ENCODE measurements around the gene TRPM2. TPM values are rescaled to one million over a fixed set of nuclear protein-coding genes. Genes with fewer than 3 reads are reported as not detected.

The TRPM2 gene
- total RNA-seq, 2 donors from 2014 or later = 1.6 to 2.7 TPM

- Histone ChIP-seq H3K36me3 (no peaks in the 10 kb centered on the region), H3K27ac (no peak overlapping the region), H3K27me3 (replicated peaks; ENCODE audit: insufficient read depth) (peaks cover 3% of the 10 kb centered on the region), H3K9me3 (no peaks in the 10 kb centered on the region), H3K4me1 (replicated peaks) (no peaks in the 10 kb centered on the region), H3K4me3 (no peak overlapping the region)
- intact Hi-C loops (cut with DNase I) = no loop called here
- no peak for DNase-seq (ENCODE audit: low spot score)
- WGBS = 57% methylated on average over 24 of the region's 24 CpGs
- TF ChIP-seq POLR2AphosphoS5 (IDR thresholded peaks at IDR 0.05) (no peak), POLR2A (IDR thresholded peaks at IDR 0.05) (no peak)
- TF ChIP-seq, protein P1, sequence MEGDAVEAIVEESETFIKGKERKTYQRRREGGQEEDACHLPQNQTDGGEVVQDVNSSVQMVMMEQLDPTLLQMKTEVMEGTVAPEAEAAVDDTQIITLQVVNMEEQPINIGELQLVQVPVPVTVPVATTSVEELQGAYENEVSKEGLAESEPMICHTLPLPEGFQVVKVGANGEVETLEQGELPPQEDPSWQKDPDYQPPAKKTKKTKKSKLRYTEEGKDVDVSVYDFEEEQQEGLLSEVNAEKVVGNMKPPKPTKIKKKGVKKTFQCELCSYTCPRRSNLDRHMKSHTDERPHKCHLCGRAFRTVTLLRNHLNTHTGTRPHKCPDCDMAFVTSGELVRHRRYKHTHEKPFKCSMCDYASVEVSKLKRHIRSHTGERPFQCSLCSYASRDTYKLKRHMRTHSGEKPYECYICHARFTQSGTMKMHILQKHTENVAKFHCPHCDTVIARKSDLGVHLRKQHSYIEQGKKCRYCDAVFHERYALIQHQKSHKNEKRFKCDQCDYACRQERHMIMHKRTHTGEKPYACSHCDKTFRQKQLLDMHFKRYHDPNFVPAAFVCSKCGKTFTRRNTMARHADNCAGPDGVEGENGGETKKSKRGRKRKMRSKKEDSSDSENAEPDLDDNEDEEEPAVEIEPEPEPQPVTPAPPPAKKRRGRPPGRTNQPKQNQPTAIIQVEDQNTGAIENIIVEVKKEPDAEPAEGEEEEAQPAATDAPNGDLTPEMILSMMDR (IDR thresholded peaks at IDR 0.05) = no peak
Measured at GRCh38 chr21:44377201-44377921, 23.9 kb downstream of the TRPM2 start.

- H3K27ac ChIP-seq = no peak overlapping the region
- H3K36me3 ChIP-seq = no peaks in the 10 kb centered on the region
- H3K4me3 ChIP-seq = no peak overlapping the region
- H3K4me1 ChIP-seq (replicated peaks) = no peaks in the 10 kb centered on the region
- DNase-seq (ENCODE audit: low spot score) = no peak
- 71% methylated on average over 21 of the region's 22 CpGs for WGBS
- no peaks in the 10 kb centered on the region for H3K9me3 ChIP-seq
- intact Hi-C loops (cut with DNase I) = no loop called here
- TF ChIP-seq POLR2AphosphoS5 (IDR thresholded peaks at IDR 0.05) (no peak), POLR2A (IDR thresholded peaks at IDR 0.05) (no peak)
- TF ChIP-seq, protein P1 (IDR thresholded peaks at IDR 0.05) = no peak
- H3K27me3 ChIP-seq (replicated peaks; ENCODE audit: insufficient read depth) = peaks cover 3% of the 10 kb centered on the region
Measured at GRCh38 chr21:44377922-44378645, 24.7 kb downstream of the TRPM2 start.

GRCh38 chr21:44378646-44379514 is 25.5 kb downstream of the TRPM2 start:
- Histone ChIP-seq H3K36me3 (no peaks in the 10 kb centered on the region), H3K9me3 (no peaks in the 10 kb centered on the region), H3K27me3 (replicated peaks; ENCODE audit: insufficient read depth) (peaks cover 3% of the 10 kb centered on the region), H3K27ac (no peak overlapping the region), H3K4me3 (no peak overlapping the region), H3K4me1 (replicated peaks) (no peaks in the 10 kb centered on the region)
- DNase-seq (ENCODE audit: low spot score) = no peak
- WGBS = 92% methylated on average over 33 of the region's 34 CpGs
- no peak for TF ChIP-seq POLR2A (IDR thresholded peaks at IDR 0.05)
- no peak for TF ChIP-seq POLR2AphosphoS5 (IDR thresholded peaks at IDR 0.05)
- TF ChIP-seq, protein P1 (IDR thresholded peaks at IDR 0.05) = no peak
- intact Hi-C loops (cut with DNase I) = no loop called here

DNA sequence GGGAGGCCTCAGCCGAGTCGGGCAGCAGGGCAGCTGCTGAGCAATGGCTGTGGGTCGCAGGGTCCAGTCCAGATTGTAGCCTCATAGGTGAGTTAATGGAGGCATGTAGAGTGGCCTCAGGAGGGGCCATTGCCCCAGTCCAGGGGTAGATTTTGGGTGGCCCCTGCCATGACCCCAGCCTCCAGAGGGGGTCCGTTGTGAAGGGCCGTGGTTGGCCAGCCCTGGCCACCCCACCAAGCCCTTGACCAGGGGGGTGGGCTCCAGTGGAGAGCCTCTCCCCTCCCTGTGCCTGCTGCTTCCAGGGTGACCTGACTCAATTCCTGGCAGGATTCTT is 26.1 kb downstream of the TRPM2 start:
- Histone ChIP-seq H3K9me3 (no peaks in the 10 kb centered on the region), H3K27ac (no peak overlapping the region), H3K36me3 (no peaks in the 10 kb centered on the region), H3K4me3 (no peak overlapping the region), H3K27me3 (replicated peaks; ENCODE audit: insufficient read depth) (peaks cover 3% of the 10 kb centered on the region), H3K4me1 (replicated peaks) (no peaks in the 10 kb centered on the region)
- no peak for DNase-seq (ENCODE audit: low spot score)
- WGBS = 89% methylated on average over 5 of the region's 5 CpGs
- TF ChIP-seq, protein P1 (IDR thresholded peaks at IDR 0.05) = no peak
- no peak for TF ChIP-seq POLR2AphosphoS5 (IDR thresholded peaks at IDR 0.05)
- TF ChIP-seq POLR2A (IDR thresholded peaks at IDR 0.05) = no peak
- intact Hi-C loops (cut with DNase I) = no loop called here

All from prostate gland (tissue), 2 donors.